ENCODE data around the gene CMTR1.
"Not testable (repeated sequence)": the region's sequence is repeated elsewhere in the genome, so short reads cannot be mapped to it uniquely, and the experiment has no call there.

CMTR1 gene

DNA sequence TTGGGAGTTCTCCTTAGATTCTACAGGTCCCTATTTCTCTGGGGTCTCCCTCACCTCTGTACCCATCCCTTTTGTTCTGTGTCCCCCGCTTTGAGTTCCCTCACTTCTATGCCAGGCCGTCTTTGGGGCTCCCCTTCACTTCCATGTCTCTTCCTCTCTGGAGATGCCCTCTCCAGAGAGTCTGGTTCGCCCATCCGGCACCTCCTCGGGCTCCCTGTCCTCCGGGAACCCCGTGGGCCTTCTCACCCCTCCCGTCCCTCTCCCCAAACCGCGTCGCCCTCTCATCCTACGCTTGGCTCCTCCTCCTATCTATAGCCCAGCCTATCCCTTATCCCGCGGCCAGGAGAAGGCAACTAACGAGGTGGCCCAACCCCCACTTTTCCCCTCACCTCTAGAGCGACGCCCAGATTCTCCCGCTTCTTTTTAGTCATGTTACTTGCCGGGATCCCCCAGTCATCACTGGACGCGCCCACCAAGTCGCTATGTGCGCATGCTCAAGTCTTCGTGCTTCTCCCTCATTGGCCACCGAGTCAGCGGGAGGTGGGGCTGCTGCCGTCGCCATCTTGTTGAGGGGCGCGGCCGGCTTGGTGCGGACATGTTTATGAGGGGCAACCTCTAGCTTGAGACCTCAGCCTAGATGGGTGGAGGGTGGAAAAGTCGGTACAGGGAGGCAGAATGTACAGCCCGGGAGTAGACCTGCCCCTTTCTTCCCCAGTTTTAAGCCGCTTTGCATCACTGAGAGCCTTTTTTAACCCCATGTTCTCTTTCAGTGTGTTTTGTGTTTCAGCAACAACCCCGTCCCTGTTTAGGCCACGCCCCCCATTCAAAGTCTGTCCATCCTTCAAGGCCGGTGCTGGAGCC, 66.6 kb downstream of the CMTR1 start, which contains the start of gene CCDC167:
Gene CCDC167 (minus strand): TSS at position 461 of the 861 bp plus-strand sequence. CDS start 30 bp downstream, at position 431.
- Histone ChIP-seq H3K4me1 (ENCODE audit: insufficient read depth, poor library complexity, severe bottlenecking) (no peaks in the 10 kb centered on the region), H3K36me3 (ENCODE audit: low read depth) (no peaks in the 10 kb centered on the region), H3K27me3 (ENCODE audit: insufficient read depth, poor library complexity, severe bottlenecking) (no peaks in the 10 kb centered on the region), H3K4me3 (ENCODE audit: severe bottlenecking) (peak within 1 kb of the TSS; percentile 48), H3K9me3 (ENCODE audit: severe bottlenecking) (no peaks in the 10 kb centered on the region), H3K27ac (ENCODE audit: poor library complexity, severe bottlenecking) (peak within 1 kb of the TSS; percentile 54)
- ATAC-seq (ENCODE audit: low read depth) (peak; percentile 96), DNase-seq (ENCODE audit: low spot score) (peak; percentile 98)
- TF ChIP-seq, protein P1, sequence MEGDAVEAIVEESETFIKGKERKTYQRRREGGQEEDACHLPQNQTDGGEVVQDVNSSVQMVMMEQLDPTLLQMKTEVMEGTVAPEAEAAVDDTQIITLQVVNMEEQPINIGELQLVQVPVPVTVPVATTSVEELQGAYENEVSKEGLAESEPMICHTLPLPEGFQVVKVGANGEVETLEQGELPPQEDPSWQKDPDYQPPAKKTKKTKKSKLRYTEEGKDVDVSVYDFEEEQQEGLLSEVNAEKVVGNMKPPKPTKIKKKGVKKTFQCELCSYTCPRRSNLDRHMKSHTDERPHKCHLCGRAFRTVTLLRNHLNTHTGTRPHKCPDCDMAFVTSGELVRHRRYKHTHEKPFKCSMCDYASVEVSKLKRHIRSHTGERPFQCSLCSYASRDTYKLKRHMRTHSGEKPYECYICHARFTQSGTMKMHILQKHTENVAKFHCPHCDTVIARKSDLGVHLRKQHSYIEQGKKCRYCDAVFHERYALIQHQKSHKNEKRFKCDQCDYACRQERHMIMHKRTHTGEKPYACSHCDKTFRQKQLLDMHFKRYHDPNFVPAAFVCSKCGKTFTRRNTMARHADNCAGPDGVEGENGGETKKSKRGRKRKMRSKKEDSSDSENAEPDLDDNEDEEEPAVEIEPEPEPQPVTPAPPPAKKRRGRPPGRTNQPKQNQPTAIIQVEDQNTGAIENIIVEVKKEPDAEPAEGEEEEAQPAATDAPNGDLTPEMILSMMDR (IDR thresholded peaks at IDR 0.05; ENCODE audit: poor library complexity, severe bottlenecking), result no peak

- ATAC-seq (ENCODE audit: low read depth) (no peak), DNase-seq (ENCODE audit: low spot score) (no peak)
- Histone ChIP-seq H3K4me1 (ENCODE audit: insufficient read depth, poor library complexity, severe bottlenecking) (no peaks in the 10 kb centered on the region), H3K36me3 (ENCODE audit: low read depth) (no peaks in the 10 kb centered on the region), H3K4me3 (ENCODE audit: severe bottlenecking) (peak overlapping the region; percentile 48), H3K27me3 (ENCODE audit: insufficient read depth, poor library complexity, severe bottlenecking) (no peaks in the 10 kb centered on the region), H3K9me3 (ENCODE audit: severe bottlenecking) (no peaks in the 10 kb centered on the region), H3K27ac (ENCODE audit: poor library complexity, severe bottlenecking) (no peak overlapping the region)
- TF ChIP-seq, protein P1 (IDR thresholded peaks at IDR 0.05; ENCODE audit: poor library complexity, severe bottlenecking), result no peak
Measured at GRCh38 chr6:37500294-37500608, 67.2 kb downstream of the CMTR1 start.

- H3K9me3 ChIP-seq (ENCODE audit: severe bottlenecking); H3K36me3 ChIP-seq (ENCODE audit: low read depth); DNase-seq (ENCODE audit: low spot score); H3K27me3 ChIP-seq (ENCODE audit: insufficient read depth, poor library complexity, severe bottlenecking); H3K27ac ChIP-seq (ENCODE audit: poor library complexity, severe bottlenecking); H3K4me1 ChIP-seq (ENCODE audit: insufficient read depth, poor library complexity, severe bottlenecking); H3K4me3 ChIP-seq (ENCODE audit: severe bottlenecking); ATAC-seq (ENCODE audit: low read depth): not testable (repeated sequence)
Measured at GRCh38 chr6:37500904-37501303, 67.9 kb downstream of the CMTR1 start.

DNA sequence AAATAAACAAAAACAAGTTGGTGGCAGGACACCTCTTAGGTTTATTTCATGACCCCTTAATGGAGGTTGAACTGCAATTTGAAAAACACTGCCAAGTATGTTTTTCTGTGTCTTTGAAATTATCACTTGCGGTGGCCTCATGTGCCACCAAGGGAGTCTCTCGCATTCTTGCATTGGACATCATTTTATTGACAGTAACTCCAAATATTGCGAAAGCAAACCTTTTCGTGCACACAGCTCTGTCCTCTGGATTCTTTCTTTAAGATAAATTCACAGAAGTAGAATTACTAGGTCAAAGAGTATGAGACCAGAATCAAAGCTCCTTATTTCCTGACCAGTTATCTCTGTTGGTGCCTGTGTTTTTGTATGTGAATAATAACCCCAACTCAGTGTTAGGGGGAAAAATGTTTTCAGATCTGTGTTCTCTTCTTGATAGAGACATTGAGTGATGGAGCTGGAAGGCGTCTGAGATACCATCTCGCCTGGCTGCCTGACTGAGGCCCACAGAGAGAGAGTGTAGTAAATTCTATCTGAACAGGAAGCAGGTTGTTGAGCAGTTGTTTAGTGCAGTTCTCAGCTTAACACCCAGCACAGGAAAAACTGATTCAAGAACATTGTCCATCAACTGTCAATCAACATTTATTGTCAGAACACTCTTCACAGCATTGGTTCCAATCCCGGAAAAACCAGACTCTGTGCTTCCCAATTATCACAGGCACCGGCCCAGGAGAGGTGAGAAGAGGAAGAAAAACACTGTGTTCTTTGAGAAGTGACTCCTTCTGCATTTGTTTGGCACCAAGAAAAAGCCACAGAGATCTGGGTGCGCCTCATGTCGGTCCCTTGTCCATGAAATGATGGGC, 68.8 kb downstream of the CMTR1 start:
- H3K9me3 ChIP-seq (ENCODE audit: severe bottlenecking), result no peaks in the 10 kb centered on the region
- DNase-seq (ENCODE audit: low spot score) (no peak), ATAC-seq (ENCODE audit: low read depth) (no peak)
- no peaks in the 10 kb centered on the region for H3K36me3 ChIP-seq (ENCODE audit: low read depth)
- TF ChIP-seq, protein P1 (IDR thresholded peaks at IDR 0.05; ENCODE audit: poor library complexity, severe bottlenecking), result no peak
- no peak overlapping the region for H3K27ac ChIP-seq (ENCODE audit: poor library complexity, severe bottlenecking)
- no peaks in the 10 kb centered on the region for H3K27me3 ChIP-seq (ENCODE audit: insufficient read depth, poor library complexity, severe bottlenecking)
- no peaks in the 10 kb centered on the region for H3K4me1 ChIP-seq (ENCODE audit: insufficient read depth, poor library complexity, severe bottlenecking)
- no peak overlapping the region for H3K4me3 ChIP-seq (ENCODE audit: severe bottlenecking)

DNA sequence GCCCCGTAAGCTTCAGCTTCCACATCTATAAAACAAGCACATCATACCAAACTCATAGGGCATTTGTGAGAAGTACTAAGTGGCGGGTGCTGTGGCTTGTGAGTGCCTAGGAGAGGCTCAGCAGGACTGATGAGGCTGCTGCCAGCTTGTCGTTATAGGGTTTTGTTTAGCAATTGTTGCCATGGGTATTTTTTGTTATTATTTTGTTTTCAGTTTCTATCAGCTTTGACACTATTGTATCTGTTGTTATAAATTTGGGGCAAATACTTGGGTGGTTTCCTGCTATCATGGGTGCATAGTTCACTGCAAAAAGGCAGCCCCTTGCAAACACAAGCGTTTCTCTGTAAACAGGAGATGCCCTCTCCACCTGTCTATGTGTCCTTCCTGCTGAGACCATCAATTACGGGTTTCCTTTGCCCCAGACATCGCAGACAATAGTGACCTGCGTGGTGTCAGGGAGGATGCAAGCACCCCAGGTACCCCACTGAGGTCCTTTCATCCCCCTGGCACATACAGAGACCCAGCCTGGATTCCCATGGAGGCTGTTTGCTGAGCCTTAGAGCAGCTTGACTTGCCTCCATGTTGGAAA, 69.8 kb downstream of the CMTR1 start:
- H3K9me3 ChIP-seq (ENCODE audit: severe bottlenecking), result no peaks in the 10 kb centered on the region

More for the DNA sequence above, 69.8 kb downstream of the CMTR1 start:
- Histone ChIP-seq H3K4me3 (ENCODE audit: severe bottlenecking) (no peak overlapping the region), H3K4me1 (ENCODE audit: insufficient read depth, poor library complexity, severe bottlenecking) (no peaks in the 10 kb centered on the region), H3K36me3 (ENCODE audit: low read depth) (no peaks in the 10 kb centered on the region), H3K27ac (ENCODE audit: poor library complexity, severe bottlenecking) (no peak overlapping the region), H3K27me3 (ENCODE audit: insufficient read depth, poor library complexity, severe bottlenecking) (no peaks in the 10 kb centered on the region)
- DNase-seq (ENCODE audit: low spot score) (no peak), ATAC-seq (ENCODE audit: low read depth) (no peak)
- TF ChIP-seq, protein P1 (IDR thresholded peaks at IDR 0.05; ENCODE audit: poor library complexity, severe bottlenecking), result no peak
